NCI-H748 (cell line): ENCODE results near the gene MTHFSD.
A peak's percentile ranks its signal among the peaks of the same experiment; 100 is the strongest.
"Not testable (repeated sequence)": the region's sequence is repeated elsewhere in the genome, so short reads cannot be mapped to it uniquely, and the experiment has no call there.

ENCODE experiments used
- DNase-seq: peaks from one replicate; lab custom pipeline; 2025; ENCODE audit not compliant: unreplicated experiment; lab: John Stamatoyannopoulos, UW

The MTHFSD gene

GRCh38 chr16:86554917-86555703 lies at the start of gene MTHFSD:
MTHFSD (minus strand) TSS chr16:86555235; CDS start chr16:86555184, 51 bp downstream.
- DNase-seq, result peak; percentile 88

- DNase-seq, result no peak
Observed at GRCh38 chr16:86604436-86605193, 49.6 kb upstream of the MTHFSD start.

GRCh38 chr16:86602521-86602920 lies 47.5 kb upstream of the MTHFSD start:
- no peak for DNase-seq

GRCh38 chr16:86601356-86601755 lies 46.3 kb upstream of the MTHFSD start:
- DNase-seq, result no peak

- no peak for DNase-seq
Observed at GRCh38 chr16:86598607-86599565, 43.9 kb upstream of the MTHFSD start.

GRCh38 chr16:86597880-86598606 lies 43.0 kb upstream of the MTHFSD start:
- no peak for DNase-seq

GRCh38 chr16:86597126-86597879 lies 42.3 kb upstream of the MTHFSD start:
- DNase-seq, result no peak

- no peak for DNase-seq
Observed at GRCh38 chr16:86595983-86596605, 41.1 kb upstream of the MTHFSD start.

GRCh38 chr16:86594721-86595120 lies 39.7 kb upstream of the MTHFSD start:
- no peak for DNase-seq

- no peak for DNase-seq
Observed at GRCh38 chr16:86593913-86594620, 39.0 kb upstream of the MTHFSD start.

- DNase-seq, result no peak
Observed at GRCh38 chr16:86591270-86591669, 36.2 kb upstream of the MTHFSD start.

- no peak for DNase-seq
Observed at GRCh38 chr16:86590501-86591144, 35.6 kb upstream of the MTHFSD start.

GRCh38 chr16:86587955-86588354 lies 32.9 kb upstream of the MTHFSD start:
- DNase-seq, result not testable (repeated sequence)

GRCh38 chr16:86587487-86587886 lies 32.5 kb upstream of the MTHFSD start:
- no peak for DNase-seq

- no peak for DNase-seq
Observed at GRCh38 chr16:86585821-86586611, 31.0 kb upstream of the MTHFSD start.

GRCh38 chr16:86584726-86585721 lies 30.0 kb upstream of the MTHFSD start:
- DNase-seq, result no peak
